LNCaP clone FGC (cell line): Measurements from ENCODE around the gene RFX2.

Experiments used
- DNase-seq: peaks from one replicate; pipeline ENCODE4 v3.0.0-alpha.2; 2011; ENCODE audit warnings: low read depth
- H3K4me3 ChIP-seq: 2 replicates; pipeline ENCODE4 v1.5.1; 2011; ENCODE audit warnings: mild to moderate bottlenecking, low read depth, low read length, control low read depth
- CTCF ChIP-seq: IDR thresholded peaks from 2 replicates; pipeline ENCODE4 v1.5.1; 2012; ENCODE audit warnings: mild to moderate bottlenecking; ENCODE audit not compliant: control insufficient read depth, insufficient read depth; ENCODE audit errors: extremely low read depth

Gene RFX2

GRCh38 chr19:6088602-6089049 is 21.7 kb downstream of the RFX2 start:
- H3K4me3 ChIP-seq = no peak overlapping the region
- TF ChIP-seq CTCF = no peak
- DNase-seq = no peak

GRCh38 chr19:6087074-6087571 is 23.2 kb downstream of the RFX2 start:
- no peak for DNase-seq
- TF ChIP-seq CTCF = no peak
- H3K4me3 ChIP-seq = no peak overlapping the region

GRCh38 chr19:6086068-6086788 is 24.1 kb downstream of the RFX2 start:
- H3K4me3 ChIP-seq = no peak overlapping the region
- TF ChIP-seq CTCF = no peak
- DNase-seq = no peak

- H3K4me3 ChIP-seq = no peak overlapping the region
- DNase-seq = no peak
- TF ChIP-seq CTCF = no peak
Observed at GRCh38 chr19:6084821-6085220, 25.5 kb downstream of the RFX2 start.

GRCh38 chr19:6079107-6079506 is 31.2 kb downstream of the RFX2 start:
- no peak overlapping the region for H3K4me3 ChIP-seq
- no peak for DNase-seq
- no peak for TF ChIP-seq CTCF

GRCh38 chr19:6078068-6078467 is 32.2 kb downstream of the RFX2 start:
- DNase-seq = no peak
- no peak for TF ChIP-seq CTCF
- H3K4me3 ChIP-seq = no peak overlapping the region
